HG03159 (cell line): ENCODE measurements around the gene GPR139.

Experiments used
- ATAC-seq: cut with Tn5 transposase; IDR thresholded peaks from one replicate; pipeline ENCODE4 v1.9.1; 2021; ENCODE audit warnings: mild to moderate bottlenecking, moderate library complexity; ENCODE audit not compliant: unreplicated experiment

The GPR139 gene

DNA sequence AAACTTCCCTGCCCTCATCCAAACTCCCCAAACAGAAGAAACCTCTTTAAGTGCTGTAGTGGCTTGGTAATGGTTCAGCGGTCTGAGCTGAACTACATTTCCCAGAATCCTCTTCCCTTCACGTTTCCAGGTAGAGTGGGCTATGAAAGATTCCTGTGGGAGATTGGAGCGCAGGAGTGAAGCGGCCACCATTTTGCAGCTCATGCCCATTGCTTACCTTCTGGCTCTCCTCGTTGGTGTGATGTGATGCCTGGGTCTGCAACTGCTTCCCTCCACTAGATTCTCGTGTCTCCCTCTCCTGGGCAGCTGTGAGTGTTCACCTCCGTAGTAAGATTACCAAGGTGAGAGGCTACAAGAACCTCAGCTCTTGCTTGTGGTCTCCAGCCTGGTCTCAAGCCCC, 82.1 kb downstream of the GPR139 start:
- ATAC-seq: no peak

GRCh38 chr16:19984135-19984534, 89.6 kb downstream of the GPR139 start:
- ATAC-seq: no peak
